DMS79 treated with DMSO at 0.1 percent for 48 hours (cell line): ENCODE data around the gene LMTK2.

Experiments used
- DNase-seq: peaks from one replicate; lab custom pipeline; 2025; lab: John Stamatoyannopoulos, UW

LMTK2 gene

GRCh38 chr7:98137134-98137825, 30.6 kb downstream of the LMTK2 start:
- no peak for DNase-seq

- no peak for DNase-seq
Measured at GRCh38 chr7:98137826-98138151, 31.1 kb downstream of the LMTK2 start.

GRCh38 chr7:98138672-98139071, 32.0 kb downstream of the LMTK2 start:
- no peak for DNase-seq

- DNase-seq: no peak
Measured at GRCh38 chr7:98142658-98143057, 36.0 kb downstream of the LMTK2 start.

- DNase-seq: no peak
Measured at GRCh38 chr7:98148607-98149006, 41.9 kb downstream of the LMTK2 start.

- no peak for DNase-seq
Measured at GRCh38 chr7:98149116-98149692, 42.5 kb downstream of the LMTK2 start.

- no peak for DNase-seq
Measured at GRCh38 chr7:98151884-98152283, 45.2 kb downstream of the LMTK2 start.

GRCh38 chr7:98156700-98157099, 50.0 kb downstream of the LMTK2 start:
- DNase-seq: no peak

GRCh38 chr7:98157761-98158160, 51.1 kb downstream of the LMTK2 start:
- no peak for DNase-seq

GRCh38 chr7:98162758-98163157, 56.1 kb downstream of the LMTK2 start:
- DNase-seq: no peak

GRCh38 chr7:98163269-98163668, 56.6 kb downstream of the LMTK2 start:
- DNase-seq: no peak

GRCh38 chr7:98163704-98164494, 57.2 kb downstream of the LMTK2 start:
- DNase-seq: no peak

GRCh38 chr7:98165827-98166667, 59.4 kb downstream of the LMTK2 start:
- no peak for DNase-seq

GRCh38 chr7:98166668-98166970, 60.0 kb downstream of the LMTK2 start:
- DNase-seq: no peak

GRCh38 chr7:98167653-98168052, 61.0 kb downstream of the LMTK2 start:
- DNase-seq: no peak

- peak; percentile 61 for DNase-seq
Measured at GRCh38 chr7:98168181-98168903, 61.7 kb downstream of the LMTK2 start.

- DNase-seq: no peak
Measured at GRCh38 chr7:98168904-98169621, 62.4 kb downstream of the LMTK2 start.

GRCh38 chr7:98170966-98171365, 64.3 kb downstream of the LMTK2 start:
- DNase-seq: no peak

- DNase-seq: no peak
Measured at GRCh38 chr7:98171449-98171848, 64.8 kb downstream of the LMTK2 start.

- no peak for DNase-seq
Measured at GRCh38 chr7:98174334-98175259, 67.9 kb downstream of the LMTK2 start.
